Cardiac muscle cell (in vitro differentiated cells and primary cell): ENCODE data around the gene TANGO6. TPM values are rescaled to one million over a fixed set of nuclear protein-coding genes. Genes with fewer than 3 reads are reported as not detected.

Experiments used
- DNase-seq, 2 donors: peaks; one replicate each; pipeline versions ENCODE4 v3.0.0 to v3.0.0-alpha.2; 2010 to 2017; ENCODE audit warnings: low read depth in 1 of 2, low spot score in 1 of 2
- H3K27ac ChIP-seq: fragments of 200-600 bp; sonication (generic); 2 replicates; pipeline ENCODE4 v1.5.1; 2016
- H3K27me3 ChIP-seq: fragments of 200-600 bp; sonication (generic); 2 replicates; pipeline ENCODE4 v1.6.0; 2016; ENCODE audit warnings: control low read depth
- H3K36me3 ChIP-seq: fragments of 200-600 bp; sonication (generic); 2 replicates; pipeline ENCODE4 v1.5.1; 2016; ENCODE audit warnings: control low read depth
- H3K4me1 ChIP-seq: fragments of 200-600 bp; sonication (generic); 2 replicates; pipeline ENCODE4 v1.8.1; 2017; ENCODE audit warnings: low read depth, mild to moderate bottlenecking, mixed run types
- H3K4me3 ChIP-seq: fragments of 200-600 bp; sonication (generic); 2 replicates; pipeline ENCODE4 v1.5.1; 2016; ENCODE audit warnings: mild to moderate bottlenecking
- H3K9me3 ChIP-seq: fragments of 200-600 bp; sonication (generic); 2 replicates; pipeline ENCODE4 v1.5.1; 2017; ENCODE audit warnings: low read depth, mild to moderate bottlenecking, control low read depth
- CTCF ChIP-seq: IDR thresholded peaks from 2 replicates; pipeline ENCODE4 v1.5.1; 2012; ENCODE audit warnings: low read depth, mild to moderate bottlenecking, low read length
- polyA plus RNA-seq: library from polyadenylated mRNA; unstranded; fragments of >200 nt; fragmentation: Nextera tagmentation; extraction: Ambion mirVana; gene quantifications from 2 replicates; pipeline ENCODE4 v1.2.1, GENCODE V29; 2016
- total RNA-seq: library from RNA; depleted of rRNA; stranded (reverse); fragments of >200 nt; gene quantifications from 2 replicates; pipeline ENCODE4 v1.2.3, GENCODE V29; 2016

The TANGO6 gene
- total and polyA plus RNA-seq, 2 experiments from 2014 or later, result 5.4 to 8.9 TPM

DNA sequence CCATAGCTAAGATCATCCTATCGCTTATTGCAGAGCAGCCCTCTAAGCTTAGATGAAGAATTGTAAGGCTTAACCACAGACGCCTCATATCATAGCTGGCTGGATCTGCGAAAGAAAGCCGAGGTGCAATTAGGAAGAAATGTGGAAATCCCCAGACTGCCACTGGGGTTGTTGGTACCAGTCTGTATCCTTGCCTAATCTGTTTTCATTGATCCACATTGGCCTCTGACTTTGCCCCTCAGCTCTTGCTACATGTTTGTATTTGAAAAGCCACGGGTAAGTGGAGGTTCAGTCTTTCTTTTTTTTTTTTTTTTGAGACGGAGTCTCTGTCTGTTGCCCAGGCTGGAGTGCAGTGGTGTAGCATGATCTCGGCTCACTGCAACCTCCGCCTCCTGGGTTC, 48.9 kb downstream of the TANGO6 start:
- no peaks in the 10 kb centered on the region for H3K4me1 ChIP-seq
- H3K36me3 ChIP-seq, result no peaks in the 10 kb centered on the region
- H3K9me3 ChIP-seq, result no peaks in the 10 kb centered on the region
- no peak overlapping the region for H3K27ac ChIP-seq
- H3K27me3 ChIP-seq, result no peaks in the 10 kb centered on the region
- DNase-seq, result no peak
- TF ChIP-seq CTCF, result no peak
- no peak overlapping the region for H3K4me3 ChIP-seq

DNA sequence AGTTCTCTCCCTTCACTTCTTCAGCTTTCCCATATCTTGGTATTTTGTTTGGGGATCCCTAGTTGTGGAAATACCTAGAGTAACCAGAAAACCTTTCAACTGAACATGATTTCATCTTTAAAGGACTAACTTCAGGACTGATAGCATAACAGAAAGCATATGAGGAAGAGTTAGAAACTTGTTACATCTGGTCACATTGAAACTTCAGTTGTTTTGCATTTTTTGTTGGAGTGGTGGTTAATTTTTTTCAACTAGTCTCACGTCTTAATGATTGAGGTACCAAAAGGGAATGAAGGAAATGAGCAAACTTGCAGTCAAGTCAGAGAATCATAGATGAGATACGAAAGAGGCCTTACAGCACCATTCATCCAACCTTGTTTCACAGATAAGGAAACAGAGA, 49.6 kb downstream of the TANGO6 start:
- no peak for TF ChIP-seq CTCF

GRCh38 chr16:68893710-68894705, 50.7 kb downstream of the TANGO6 start:
- Histone ChIP-seq H3K36me3 (no peaks in the 10 kb centered on the region), H3K4me3 (no peak overlapping the region), H3K4me1 (no peaks in the 10 kb centered on the region), H3K27me3 (no peaks in the 10 kb centered on the region), H3K9me3 (no peaks in the 10 kb centered on the region), H3K27ac (no peak overlapping the region)
- peak; percentile 58 to 93 for DNase-seq
- TF ChIP-seq CTCF, result no peak

More for the DNA sequence above, 49.6 kb downstream of the TANGO6 start:
- no peak overlapping the region for H3K27ac ChIP-seq
- no peak for DNase-seq
- H3K4me3 ChIP-seq, result no peak overlapping the region
- no peaks in the 10 kb centered on the region for H3K27me3 ChIP-seq
- no peaks in the 10 kb centered on the region for H3K4me1 ChIP-seq
- no peaks in the 10 kb centered on the region for H3K36me3 ChIP-seq
- no peaks in the 10 kb centered on the region for H3K9me3 ChIP-seq

DNA sequence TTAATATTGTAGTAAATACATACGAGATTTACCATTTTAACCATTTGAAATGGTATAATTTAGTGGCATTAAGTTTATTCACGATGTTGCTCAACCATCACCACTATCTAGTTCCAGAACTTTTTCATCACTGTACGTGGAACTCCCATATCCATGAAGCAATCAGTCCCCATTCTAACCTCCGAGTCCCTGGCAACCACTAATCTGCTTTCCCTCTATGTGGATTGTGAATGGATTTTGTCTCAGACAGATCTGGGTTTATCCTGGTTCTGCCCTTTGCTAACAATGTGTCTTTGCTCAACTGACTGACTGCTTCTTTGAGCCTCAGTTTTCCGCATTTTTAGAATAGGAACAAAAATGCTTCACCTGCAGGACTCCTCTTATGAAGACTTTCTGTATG, 51.4 kb downstream of the TANGO6 start:
- Histone ChIP-seq H3K9me3 (no peaks in the 10 kb centered on the region), H3K4me1 (no peaks in the 10 kb centered on the region), H3K27me3 (no peaks in the 10 kb centered on the region), H3K36me3 (no peaks in the 10 kb centered on the region), H3K27ac (no peak overlapping the region), H3K4me3 (no peak overlapping the region)
- DNase-seq, result no peak
- no peak for TF ChIP-seq CTCF

GRCh38 chr16:68898026-68898425, 54.7 kb downstream of the TANGO6 start:
- no peaks in the 10 kb centered on the region for H3K4me1 ChIP-seq
- H3K4me3 ChIP-seq, result no peak overlapping the region
- H3K9me3 ChIP-seq, result no peaks in the 10 kb centered on the region
- no peaks in the 10 kb centered on the region for H3K36me3 ChIP-seq
- no peak overlapping the region for H3K27ac ChIP-seq
- no peak for DNase-seq
- no peak for TF ChIP-seq CTCF
- no peaks in the 10 kb centered on the region for H3K27me3 ChIP-seq
